ENCODE data around the gene RNF19B.

RNF19B gene

DNA sequence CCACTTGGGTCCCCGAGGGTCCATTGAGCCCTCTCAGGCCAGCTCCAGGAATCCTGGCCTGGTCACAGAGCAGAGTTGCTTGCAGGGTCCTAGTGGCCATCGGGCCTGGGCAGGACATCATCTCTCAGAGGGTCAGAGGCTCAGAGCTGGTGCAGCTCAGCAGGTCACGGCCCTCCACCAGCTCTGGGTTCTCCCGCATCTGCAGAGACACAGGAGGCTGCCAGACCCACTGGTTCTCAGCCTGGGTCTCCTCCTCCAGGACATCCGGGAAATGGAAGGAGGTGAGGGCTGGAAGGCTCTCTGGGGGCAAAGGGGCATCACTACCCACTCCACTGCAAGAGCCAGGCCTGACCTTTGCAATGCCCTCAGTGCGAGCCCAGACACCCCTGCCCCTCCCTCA lies 69.9 kb downstream of the RNF19B start:
- TF ChIP-seq POLR2AphosphoS5 (IDR thresholded peaks at IDR 0.05; ENCODE audit: low read depth, low read length) (no peak), TAF1 (IDR thresholded peaks at IDR 0.05; ENCODE audit: borderline replicate concordance, low read depth, low read length) (no peak)
- DNase-seq (ENCODE audit: insufficient read length) (no peak), FAIRE-seq (no peak)

- no peak for DNase-seq (ENCODE audit: insufficient read length)
- TF ChIP-seq POLR2A (IDR thresholded peaks at IDR 0.05; ENCODE audit: low read depth, low read length) = no peak
- TF ChIP-seq TAF1 (IDR thresholded peaks at IDR 0.05; ENCODE audit: borderline replicate concordance, low read depth, low read length) = no peak
- no peak for TF ChIP-seq POLR2AphosphoS5 (IDR thresholded peaks at IDR 0.05; ENCODE audit: low read depth, low read length)
- no peak for FAIRE-seq
Measured at GRCh38 chr1:32894019-32894600, 70.5 kb downstream of the RNF19B start.

DNA sequence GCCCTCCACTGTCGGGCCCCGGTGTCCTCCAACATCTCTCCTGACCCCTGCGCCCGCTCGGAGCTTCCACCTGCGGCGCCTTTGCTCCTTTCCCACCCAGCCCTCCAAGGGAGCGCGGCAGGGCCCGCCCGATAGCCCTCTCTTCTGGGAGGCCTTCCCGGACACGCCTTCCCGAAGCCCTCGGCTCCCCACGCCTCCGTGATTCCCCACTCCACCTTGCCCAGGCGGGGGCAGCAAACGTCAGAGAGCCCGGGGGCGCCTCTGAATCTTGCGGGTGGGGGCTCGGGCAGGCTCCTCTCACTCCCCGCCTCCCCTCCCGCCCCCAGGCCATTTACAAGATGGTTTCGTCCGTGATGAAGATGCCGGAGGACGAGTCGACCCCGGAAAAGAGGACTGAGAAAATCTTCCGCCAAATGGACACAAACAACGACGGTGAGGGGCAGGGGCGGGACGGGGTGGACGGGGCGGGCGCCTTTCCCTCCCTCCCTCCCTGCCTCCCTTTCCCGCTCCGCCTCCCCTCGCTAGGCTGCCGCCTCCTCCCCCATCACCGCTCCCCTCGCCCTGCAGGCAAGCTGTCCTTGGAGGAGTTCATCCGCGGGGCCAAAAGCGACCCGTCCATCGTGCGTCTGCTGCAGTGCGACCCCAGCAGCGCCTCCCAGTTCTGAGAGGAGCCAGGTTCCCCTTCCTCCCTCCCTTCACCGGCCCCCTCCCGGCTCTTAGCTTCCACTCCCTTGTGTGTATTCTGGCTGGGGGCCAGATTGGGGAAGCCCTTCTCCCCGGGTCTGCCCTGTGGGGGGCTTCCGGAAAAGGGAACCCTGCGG lies 71.2 kb downstream of the RNF19B start:
- no peak for DNase-seq (ENCODE audit: insufficient read length)
- FAIRE-seq = no peak
- TF ChIP-seq POLR2AphosphoS5 (IDR thresholded peaks at IDR 0.05; ENCODE audit: low read depth, low read length) (no peak), TAF1 (IDR thresholded peaks at IDR 0.05; ENCODE audit: borderline replicate concordance, low read depth, low read length) (no peak), POLR2A (IDR thresholded peaks at IDR 0.05; ENCODE audit: low read depth, low read length) (no peak)

DNA sequence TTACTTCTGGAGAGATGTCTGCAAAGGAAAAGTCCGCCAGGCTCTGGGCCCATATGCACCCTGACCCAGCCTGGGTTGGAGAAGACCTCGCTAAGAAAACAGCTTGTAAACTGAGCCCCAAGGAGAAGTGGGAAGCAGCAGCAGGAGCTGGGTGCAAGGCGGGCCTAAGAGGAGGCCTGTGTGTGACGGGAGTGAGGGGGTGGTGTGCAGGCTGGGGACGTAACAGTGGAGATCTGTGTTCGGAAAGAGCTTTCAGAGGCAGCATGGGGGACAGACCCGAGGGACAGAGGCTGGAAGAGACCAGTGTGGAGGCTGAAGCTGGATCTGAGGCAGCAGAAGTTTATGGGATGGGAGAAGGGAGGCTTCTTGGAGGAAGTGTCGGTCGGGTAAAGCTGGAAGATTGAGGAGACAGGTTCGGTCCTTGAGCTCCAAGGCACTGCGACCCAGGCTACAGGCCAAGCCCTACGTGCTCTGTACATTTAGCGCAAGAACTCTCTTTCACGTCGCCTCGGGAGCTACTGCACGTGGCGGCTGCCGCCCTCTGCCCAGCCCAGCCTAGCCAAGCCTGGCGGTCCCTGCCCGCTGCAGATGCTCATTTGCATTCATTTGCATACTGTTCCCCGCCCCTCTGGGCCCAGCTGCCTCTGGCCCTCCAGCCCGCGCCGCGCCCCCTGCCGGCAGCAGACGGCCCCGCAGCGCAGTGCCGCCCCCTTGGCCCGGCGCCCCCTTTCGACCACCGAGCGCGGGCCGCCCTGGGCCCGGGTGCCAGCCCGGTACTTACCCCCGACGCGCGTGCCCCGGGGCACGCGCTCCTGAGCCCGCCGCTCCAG lies 72.0 kb downstream of the RNF19B start:
- no peak for TF ChIP-seq POLR2AphosphoS5 (IDR thresholded peaks at IDR 0.05; ENCODE audit: low read depth, low read length)
- no peak for TF ChIP-seq POLR2A (IDR thresholded peaks at IDR 0.05; ENCODE audit: low read depth, low read length)
- TF ChIP-seq TAF1 (IDR thresholded peaks at IDR 0.05; ENCODE audit: borderline replicate concordance, low read depth, low read length) = no peak
- FAIRE-seq = no peak
- peak; percentile 66 for DNase-seq (ENCODE audit: insufficient read length)

DNA sequence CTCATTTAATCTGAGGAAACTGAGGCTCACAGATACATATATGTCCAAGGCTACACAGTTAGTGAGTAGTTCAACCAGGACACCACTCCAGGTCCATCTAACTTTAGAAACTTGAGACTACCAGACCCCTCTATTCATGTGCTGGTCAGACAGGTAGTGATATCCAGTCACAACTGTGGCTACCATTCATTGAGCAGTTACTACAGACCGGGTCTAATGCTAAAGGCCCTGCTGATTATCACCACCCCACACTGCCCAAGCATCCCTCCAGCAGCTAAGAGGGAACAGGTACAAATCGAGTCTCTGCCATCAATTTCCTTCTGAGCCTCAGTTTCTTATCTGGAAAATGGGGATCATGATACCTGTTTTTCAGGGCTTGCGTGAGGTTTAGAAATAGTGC lies 73.0 kb downstream of the RNF19B start:
- FAIRE-seq (no peak), DNase-seq (ENCODE audit: insufficient read length) (no peak)
- no peak for TF ChIP-seq POLR2AphosphoS5 (IDR thresholded peaks at IDR 0.05; ENCODE audit: low read depth, low read length)
- no peak for TF ChIP-seq POLR2A (IDR thresholded peaks at IDR 0.05; ENCODE audit: low read depth, low read length)
- TF ChIP-seq TAF1 (IDR thresholded peaks at IDR 0.05; ENCODE audit: borderline replicate concordance, low read depth, low read length) = no peak

DNA sequence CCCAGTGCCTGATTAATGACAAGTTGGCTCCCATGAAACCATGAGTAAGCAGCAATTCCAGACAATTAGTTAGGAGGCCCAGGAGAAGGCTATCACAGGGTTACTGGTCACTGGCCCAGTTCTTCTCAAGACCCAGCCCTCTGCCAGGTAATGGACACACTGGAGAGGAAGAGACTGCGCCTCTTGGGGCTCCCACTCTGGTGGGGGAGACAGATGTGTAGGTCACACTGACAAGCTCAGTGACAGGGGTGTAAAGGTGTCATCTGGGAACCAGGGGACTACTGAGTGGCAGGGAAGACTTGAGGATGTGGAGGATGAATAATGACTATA lies 73.4 kb downstream of the RNF19B start:
- TF ChIP-seq POLR2AphosphoS5 (IDR thresholded peaks at IDR 0.05; ENCODE audit: low read depth, low read length) = no peak
- no peak for TF ChIP-seq POLR2A (IDR thresholded peaks at IDR 0.05; ENCODE audit: low read depth, low read length)
- no peak for TF ChIP-seq TAF1 (IDR thresholded peaks at IDR 0.05; ENCODE audit: borderline replicate concordance, low read depth, low read length)
- DNase-seq (ENCODE audit: insufficient read length) (no peak), FAIRE-seq (no peak)

DNA sequence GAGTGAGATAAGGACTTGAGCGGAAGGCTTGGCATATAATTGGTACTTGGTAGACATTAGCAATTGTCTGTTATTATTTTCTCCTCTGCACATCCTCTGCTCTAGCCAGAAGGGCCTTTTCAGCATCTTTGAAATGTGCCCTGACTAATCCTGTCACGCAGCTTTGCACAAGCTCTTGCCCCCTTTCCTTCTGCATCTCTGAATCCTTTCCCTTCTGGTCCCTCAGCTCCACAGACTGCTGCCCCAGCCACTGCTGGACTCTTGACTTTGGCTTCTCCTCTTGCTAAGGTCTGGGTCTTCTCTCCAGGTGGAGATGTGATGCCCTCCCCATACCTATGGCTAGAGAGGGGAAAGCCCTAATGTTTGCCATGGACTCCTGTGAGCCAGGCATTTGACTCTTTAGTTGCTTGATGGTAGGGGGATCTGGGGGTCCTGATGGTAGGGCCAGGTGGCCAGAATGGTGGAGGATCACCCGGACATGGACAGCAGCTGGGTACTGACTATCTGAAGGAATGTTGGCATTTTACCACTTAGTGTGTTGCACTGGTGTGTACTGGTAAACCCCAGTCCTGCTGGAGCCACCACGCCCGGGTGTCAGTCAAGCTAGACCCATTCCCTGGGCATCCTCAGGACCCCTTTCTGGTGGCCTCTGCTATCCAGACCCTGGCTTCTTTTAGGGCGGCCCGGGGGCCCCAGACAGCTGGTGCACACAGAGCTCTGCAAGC lies 73.9 kb downstream of the RNF19B start:
- no peak for TF ChIP-seq POLR2A (IDR thresholded peaks at IDR 0.05; ENCODE audit: low read depth, low read length)
- no peak for TF ChIP-seq TAF1 (IDR thresholded peaks at IDR 0.05; ENCODE audit: borderline replicate concordance, low read depth, low read length)
- TF ChIP-seq POLR2AphosphoS5 (IDR thresholded peaks at IDR 0.05; ENCODE audit: low read depth, low read length) = no peak
- DNase-seq (ENCODE audit: insufficient read length) = no peak
- FAIRE-seq = no peak

DNA sequence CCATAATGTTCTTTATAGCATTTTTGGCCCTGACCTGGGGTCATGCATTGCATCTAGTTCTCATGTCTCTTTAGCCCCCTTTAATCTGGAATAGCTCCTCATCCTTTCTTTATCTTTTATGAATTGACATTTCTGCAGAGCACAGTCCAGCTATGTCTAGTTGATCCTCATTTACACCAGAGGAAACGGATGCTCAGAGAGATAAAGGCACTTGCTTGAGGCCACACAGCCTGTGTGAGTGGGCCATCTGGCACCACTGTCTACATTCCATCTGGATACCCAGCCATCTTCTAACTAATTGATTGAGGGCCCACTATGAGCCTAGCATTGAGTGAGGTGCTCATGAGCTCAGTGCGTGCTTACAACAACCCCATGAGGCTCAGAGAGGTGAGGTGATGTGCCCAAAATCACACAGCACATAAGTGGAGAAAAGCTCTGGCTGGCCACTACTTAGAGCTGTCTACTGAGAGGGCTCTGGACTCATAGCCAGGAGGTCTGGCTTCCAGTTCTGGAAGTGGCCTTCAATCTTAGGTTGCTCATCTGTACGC lies 74.8 kb downstream of the RNF19B start:
- FAIRE-seq (no peak), DNase-seq (ENCODE audit: insufficient read length) (no peak)
- TF ChIP-seq POLR2AphosphoS5 (IDR thresholded peaks at IDR 0.05; ENCODE audit: low read depth, low read length) = no peak
- TF ChIP-seq POLR2A (IDR thresholded peaks at IDR 0.05; ENCODE audit: low read depth, low read length) = no peak
- TF ChIP-seq TAF1 (IDR thresholded peaks at IDR 0.05; ENCODE audit: borderline replicate concordance, low read depth, low read length) = no peak

- TF ChIP-seq POLR2AphosphoS5 (IDR thresholded peaks at IDR 0.05; ENCODE audit: low read depth, low read length) (no peak), TAF1 (IDR thresholded peaks at IDR 0.05; ENCODE audit: borderline replicate concordance, low read depth, low read length) (no peak), POLR2A (IDR thresholded peaks at IDR 0.05; ENCODE audit: low read depth, low read length) (no peak)
- DNase-seq (ENCODE audit: insufficient read length) (no peak), FAIRE-seq (no peak)
Measured at GRCh38 chr1:32888677-32889420, 75.8 kb downstream of the RNF19B start.

- no peak for TF ChIP-seq POLR2A (IDR thresholded peaks at IDR 0.05; ENCODE audit: low read depth, low read length)
- TF ChIP-seq POLR2AphosphoS5 (IDR thresholded peaks at IDR 0.05; ENCODE audit: low read depth, low read length) = no peak
- no peak for TF ChIP-seq TAF1 (IDR thresholded peaks at IDR 0.05; ENCODE audit: borderline replicate concordance, low read depth, low read length)
- DNase-seq (ENCODE audit: insufficient read length) (no peak), FAIRE-seq (no peak)
Measured at GRCh38 chr1:32888134-32888533, 76.5 kb downstream of the RNF19B start.
